HG03457 (cell line): Measurements from ENCODE around the gene GPLD1.

Source experiments
- ATAC-seq: cut with Tn5 transposase; IDR thresholded peaks from one replicate; pipeline ENCODE4 v1.9.1; 2021; ENCODE audit warnings: moderate number of reproducible peaks; ENCODE audit not compliant: unreplicated experiment

The GPLD1 gene

DNA sequence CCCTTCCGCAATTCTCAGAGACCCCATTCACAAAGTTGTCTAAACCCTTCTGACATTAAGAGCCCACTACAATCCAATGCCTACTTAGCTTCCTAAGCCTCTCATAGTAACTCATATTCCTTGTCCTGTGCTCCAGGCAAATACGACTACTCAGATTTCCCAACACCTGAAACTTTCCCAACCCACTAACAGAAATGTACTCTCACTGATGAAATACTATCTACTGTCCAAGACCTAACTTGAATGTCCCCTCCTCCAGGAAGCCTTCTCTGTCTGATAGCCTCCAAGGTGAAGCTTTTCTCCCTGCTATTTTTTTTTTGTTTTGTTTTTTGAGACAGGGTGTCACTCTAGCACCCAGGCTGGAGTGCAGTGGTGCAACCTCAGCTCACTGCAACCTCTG lies 30.4 kb downstream of the GPLD1 start:
- ATAC-seq, result no peak

DNA sequence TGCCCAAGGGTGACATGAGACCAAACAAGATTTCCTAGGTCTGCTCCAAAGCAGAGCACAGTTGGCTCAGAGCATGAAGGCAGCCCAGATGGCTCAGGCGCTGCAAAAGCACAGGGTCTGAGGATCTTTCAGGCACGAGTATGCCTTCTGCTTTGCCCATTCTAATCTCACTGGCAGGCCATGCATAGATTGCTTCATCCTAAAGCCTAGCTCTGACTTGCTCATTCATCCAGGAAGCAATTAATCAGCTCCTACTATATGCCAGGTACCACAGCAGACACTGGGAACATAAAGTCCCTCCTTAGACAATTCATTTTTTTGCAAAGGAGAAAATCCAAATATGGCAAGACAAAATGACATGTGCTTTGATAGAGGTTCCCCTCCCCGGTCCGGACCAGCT lies 31.2 kb downstream of the GPLD1 start:
- no peak for ATAC-seq

DNA sequence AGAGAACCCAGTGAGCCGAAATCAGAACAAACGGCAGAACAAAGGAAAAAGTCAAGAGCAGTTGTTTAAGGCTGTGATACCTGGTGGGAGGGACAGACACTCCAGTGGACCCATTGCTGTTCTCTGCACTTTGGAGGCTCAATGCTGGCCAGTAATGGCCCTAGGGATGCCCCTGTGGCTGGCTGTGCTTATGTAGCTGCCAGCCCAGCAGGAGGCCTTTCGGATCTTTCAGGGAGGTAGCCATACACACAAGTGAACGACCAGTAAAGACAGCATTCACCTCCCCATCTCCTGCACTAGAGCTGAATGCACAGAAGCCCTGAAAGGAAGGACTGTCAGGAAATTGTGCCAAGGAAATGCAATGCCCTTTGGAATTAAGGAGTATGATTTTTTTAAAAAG lies 34.3 kb downstream of the GPLD1 start:
- no peak for ATAC-seq

DNA sequence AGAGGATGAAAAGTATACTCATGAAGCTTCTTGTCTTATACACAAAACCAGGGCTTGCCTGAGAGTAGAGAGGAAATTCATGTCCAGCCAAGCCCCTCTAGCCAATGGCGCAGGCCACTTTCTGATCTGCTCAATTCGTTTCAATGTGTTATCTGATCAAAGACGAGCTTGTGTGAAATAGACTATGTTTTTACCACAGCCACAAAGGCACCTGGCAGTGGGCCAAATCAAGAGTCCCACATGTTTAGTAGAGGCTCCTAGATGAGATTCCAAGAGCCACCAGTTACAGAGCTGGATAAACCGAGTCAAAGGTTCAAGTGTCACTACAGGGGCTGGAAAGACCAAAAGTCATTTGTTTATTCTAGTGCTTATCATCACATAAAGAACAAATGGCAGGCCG lies 34.9 kb downstream of the GPLD1 start:
- ATAC-seq, result no peak

DNA sequence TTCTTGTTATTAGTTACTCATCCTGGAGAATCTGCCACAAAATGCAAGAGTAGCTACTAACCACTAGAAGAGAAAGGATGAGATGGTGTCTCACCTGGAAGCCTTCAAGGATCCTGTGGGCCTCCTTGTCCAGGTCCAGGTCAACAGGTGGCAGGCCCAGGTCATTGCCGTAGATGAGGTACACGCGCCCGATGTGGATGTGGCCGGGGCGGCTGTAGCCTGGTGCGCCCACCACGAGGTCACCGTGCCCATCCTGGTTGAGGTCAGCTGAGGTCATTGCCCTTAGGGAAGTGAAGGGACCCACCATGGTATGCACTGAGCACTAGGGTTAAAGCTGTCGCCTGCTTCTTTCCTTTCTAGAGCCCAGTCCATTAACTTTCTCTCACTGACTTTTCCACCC lies 35.5 kb downstream of the GPLD1 start:
- ATAC-seq, result no peak

DNA sequence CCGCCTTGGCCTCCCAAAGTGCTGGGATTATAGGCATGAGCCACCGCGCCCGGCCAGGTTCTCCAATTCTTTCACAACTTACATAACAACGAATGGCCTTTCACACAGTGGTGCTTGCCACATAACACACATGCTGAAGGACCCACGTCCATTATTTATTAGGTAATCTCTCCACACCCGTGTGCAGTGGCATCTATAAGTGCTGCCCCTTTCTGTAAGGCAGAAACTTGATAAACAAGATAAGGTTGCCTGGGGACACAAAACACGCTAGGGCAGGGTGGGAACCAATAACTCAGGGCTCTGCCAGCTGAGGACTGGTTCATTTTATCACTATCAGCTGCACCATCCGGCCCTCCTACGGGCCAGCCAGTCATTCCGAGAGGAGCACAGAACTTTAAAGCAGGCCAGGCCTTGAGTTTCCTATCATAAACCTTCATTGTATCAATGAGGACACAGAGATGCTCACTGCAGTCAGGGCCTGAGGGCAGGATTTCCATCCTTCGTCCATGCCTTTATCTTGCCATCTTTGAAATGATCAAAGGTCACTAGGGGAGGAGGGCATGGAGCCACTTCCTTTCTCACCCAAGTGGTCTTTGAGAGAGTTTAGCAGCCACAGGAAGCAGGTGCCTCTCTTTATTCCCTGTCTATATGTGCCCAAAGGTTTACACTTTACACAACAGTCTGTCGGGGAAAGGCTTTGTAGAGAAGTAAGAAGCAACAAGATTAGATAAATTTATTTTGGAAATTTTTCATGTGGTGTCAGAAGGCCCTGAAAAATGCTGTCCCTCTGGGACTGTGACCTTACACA lies 37.6 kb downstream of the GPLD1 start:
- ATAC-seq, result no peak

DNA sequence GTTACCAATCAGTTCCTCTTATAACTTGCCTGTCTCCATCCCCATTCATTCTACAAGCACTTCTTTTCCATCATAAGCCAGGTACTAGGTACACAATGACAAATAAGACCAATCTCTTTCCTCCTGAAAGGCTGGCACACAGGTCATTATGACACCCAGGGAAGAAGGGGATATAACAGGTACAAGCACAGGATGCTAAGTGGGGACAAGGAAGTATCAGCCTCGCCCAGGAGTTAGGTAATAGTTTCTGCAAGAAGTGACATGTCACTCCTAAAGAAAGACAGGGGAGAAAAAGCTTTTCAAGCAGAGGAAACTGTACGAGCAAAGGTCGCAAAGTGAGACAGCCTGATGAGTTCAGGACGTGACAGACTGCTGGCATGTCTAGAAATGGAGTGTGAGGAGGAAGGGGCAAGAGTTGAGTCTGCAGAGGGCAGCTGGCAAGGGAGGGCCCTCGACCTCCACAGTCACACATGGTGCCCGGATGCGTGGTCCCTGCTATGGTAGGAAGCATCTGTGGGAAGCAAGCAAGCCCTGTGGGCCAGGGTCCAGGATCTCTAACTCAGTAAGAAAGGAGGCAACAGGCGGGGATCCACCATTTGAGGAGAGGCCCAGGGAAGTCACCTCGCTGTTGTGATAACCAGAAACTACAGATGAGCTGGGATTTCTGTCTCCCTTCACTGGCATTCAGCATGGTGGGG lies 40.4 kb downstream of the GPLD1 start:
- no peak for ATAC-seq

DNA sequence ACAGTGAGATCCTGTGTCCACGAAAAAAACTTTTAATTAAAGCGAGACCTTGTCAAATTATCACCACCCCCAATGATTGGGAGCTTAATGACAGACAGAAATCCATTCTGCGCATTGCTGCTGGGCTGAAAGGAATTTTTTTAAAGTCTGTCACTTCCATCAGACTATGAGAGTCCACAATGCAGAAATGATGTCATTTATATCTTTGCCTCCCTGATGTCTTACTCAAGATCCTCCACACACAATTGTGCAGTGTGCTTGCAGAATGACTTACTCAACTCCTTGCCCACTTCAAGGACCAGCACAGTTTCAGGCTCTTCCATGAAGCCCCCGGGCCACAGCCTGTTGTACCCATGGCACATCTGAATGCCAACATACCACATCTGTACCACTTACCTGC lies 41.0 kb downstream of the GPLD1 start:
- no peak for ATAC-seq

DNA sequence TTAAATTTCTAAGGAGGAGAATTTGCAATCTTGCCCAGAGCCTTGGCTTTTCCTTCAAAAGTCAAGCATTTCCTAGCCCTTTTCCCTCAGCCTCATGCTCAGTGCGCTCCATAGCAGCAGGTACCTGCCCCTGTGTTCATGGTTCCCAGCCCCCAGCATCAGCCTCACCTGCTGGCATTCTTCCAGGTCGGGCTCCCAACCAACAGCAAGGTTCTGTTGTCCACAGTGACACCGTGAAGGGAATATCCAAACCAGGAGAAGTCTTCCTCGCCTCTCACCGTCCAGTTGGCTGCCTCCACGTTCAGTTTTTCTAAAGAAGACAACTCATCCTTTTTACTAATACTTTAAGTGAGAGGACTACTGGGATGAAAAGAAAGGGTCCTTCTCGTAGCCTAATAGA lies 42.7 kb downstream of the GPLD1 start:
- ATAC-seq, result no peak

DNA sequence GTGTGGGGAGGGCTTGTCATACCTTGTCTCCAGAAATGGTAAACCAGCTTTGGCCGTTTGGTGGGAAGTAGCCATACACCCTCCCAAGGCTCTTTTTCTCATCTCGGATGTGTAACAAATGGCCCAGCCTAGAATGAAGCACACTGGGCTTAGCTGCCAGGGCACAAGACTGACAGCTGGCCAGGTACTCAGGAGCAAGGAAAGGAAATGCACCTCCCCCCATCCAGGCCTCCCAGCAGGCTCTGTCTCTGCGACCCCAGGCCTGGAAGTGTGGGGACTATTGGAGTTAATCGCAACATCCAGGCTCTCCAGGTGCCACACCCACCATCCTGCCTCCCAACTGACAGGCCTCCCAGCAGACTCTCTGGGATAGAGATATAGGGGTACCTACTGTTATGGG lies 43.7 kb downstream of the GPLD1 start:
- ATAC-seq, result no peak

DNA sequence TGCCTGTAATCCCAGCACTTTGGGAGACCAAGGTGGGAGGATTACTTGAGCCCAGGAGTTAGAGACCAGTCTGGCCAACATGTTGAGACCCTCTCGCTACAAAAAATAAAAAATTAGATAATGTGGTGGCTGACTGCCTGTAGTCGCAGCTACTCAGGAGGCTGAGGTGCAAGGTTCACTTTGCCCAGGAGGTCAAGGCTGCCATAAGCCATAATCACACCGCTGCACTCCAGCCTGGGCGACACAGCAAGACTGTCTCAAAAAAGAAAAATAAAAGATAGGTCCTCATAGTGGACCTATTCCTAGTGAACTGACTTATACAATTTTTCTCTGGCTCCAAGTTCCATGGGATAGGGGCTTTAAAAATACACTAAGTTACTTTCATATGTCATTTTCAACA lies 44.8 kb downstream of the GPLD1 start:
- ATAC-seq, result no peak

DNA sequence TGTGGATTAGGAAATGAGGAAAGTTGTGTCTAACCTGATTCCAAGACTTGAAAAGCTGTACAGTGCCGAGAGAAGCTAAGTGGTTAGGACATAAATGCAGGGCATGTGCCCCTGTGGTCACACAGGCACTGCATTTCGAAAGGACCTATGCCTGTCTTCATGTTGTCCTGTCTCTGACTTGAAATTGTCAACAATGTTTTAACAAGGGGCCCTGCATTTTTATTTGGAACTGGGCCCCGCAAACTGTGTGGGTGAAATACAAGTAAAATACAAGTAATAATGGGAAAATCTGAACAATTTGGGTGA lies 47.8 kb downstream of the GPLD1 start:
- no peak for ATAC-seq

DNA sequence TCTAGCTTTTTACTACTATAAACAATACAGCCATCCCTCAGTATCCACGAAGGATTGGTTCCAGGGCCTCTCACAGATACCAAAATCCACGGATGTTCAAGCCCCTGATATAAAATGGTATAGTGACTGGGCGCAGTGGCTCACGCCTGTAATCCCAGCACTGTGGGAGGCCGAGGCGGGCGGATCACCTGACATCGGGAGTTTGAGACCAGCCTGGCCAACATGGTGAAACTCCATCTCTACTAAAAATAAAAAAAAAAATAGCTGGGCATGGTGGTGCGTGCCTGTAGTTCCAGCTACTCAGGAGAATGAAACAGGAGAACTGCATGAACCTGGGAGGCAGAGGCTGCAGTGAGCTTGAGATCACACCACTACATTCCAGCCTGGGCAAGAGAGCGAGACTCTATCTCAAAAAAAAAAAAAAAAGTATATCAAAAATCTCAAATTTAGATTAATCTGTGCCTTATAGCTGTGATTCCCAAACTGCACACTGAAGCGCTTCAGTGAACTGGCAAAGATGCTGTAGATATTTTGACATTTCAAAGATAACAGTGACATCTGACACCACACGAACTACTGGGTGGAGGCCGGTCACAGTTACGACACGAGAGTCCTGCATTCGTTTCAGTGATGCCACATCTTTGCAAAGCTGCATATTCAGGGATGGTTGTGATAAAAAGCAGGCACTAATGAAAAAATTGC lies 48.3 kb downstream of the GPLD1 start:
- no peak for ATAC-seq

DNA sequence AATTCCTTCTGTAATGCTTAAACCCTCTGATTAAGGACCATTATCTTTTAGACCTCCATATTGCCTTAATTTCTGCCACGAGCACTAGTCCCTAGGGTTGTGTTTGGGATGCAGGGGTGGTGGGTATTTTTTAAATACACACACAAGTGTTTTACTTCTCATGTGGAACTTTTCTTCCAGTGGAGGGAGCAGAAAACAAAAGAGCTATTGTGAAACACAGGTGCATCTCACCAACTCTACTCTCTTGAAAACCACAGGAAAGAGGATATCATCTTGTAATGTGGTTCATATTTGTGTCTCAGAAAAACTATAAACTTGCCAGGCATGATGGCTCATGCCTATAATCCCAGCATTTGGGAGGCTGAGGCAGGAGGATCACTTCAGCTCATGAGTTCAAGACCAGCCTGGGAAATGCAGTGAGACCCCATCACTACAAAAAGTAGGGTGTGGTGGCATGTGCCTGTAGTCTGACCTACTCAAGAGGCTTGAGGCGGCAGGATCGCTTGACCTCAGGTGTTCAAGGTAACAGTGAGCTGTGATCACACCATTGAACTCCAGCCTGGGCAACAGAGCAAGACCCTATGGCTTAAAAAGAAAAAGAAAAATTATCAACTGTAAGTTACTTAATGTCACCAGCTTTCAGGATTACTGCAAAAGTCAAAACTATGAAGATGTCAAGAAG lies 49.4 kb downstream of the GPLD1 start:
- ATAC-seq, result no peak

DNA sequence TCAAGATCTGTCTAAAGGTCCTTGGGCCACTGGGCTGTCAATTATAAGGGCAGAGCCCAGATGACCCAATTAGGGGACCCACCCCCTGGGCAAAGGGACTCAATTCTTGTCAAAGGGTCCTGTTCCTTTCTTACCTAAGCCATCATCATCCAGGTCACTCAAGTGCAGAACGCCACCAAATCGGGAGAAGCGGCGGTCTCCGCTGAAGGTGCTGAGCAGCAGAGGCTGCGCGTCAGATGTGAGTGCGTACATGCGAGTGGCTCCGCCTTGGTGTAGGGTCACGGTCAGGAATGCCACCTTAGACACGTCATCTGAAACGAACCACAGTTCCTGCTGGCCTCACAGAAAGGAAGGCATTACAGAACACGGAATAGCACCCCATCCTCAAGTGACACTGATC lies 52.4 kb downstream of the GPLD1 start:
- no peak for ATAC-seq

DNA sequence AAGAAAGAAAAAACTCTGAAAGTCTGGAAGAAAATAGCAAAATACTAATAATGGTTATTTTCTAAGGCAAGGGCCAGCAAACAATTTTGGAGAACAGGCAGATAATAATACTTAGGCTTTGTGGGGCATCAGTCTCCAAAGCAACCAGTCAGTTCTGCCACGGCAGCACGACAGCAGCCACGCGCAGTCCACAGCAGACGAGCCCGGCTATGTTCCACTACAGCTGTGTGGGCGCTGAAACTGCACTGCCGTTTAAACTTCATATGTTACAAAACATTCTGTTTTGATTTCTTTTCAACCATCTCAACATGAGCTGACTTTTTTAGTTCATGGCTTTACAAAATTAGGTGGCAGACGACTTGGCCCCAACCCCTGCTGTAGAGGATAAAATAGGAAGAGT lies 56.8 kb downstream of the GPLD1 start:
- no peak for ATAC-seq

DNA sequence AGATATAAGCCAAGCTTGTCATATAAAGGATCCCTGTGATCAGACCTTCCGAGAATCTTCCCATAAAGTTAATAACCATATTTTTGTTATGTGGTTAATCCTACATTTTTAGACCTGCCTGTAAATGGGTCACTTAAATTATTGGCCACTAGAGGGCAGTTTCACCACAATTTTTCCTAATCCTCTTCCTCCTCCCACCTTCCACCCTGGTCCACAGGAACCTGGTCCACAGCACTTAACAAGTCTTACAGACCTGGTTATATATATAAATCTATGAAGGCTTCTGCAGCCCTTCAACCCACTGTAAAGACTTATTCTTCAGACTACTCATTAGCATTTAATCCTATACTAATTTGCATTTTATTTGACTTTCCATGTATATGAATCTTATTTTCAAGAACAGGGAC lies 58.3 kb downstream of the GPLD1 start:
- no peak for ATAC-seq

DNA sequence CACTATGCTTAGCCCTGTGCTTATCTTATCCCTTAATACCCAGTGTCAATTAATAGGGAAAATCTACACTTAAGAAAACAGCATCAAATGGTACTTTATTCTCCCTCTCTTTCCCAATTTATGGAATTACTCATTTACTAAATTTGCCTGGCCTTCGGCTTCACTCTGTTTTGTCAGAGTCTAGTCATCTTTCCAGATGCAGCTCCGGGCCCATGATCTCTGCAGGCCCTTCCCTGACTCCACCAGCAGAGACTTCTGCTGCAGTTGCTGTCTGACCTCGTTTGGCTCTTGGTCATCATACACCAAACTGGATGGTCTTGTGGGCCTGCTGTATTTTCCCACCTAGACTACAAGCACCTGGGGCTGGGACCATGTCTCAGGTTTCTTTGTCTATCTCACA lies 59.3 kb downstream of the GPLD1 start:
- ATAC-seq, result no peak

DNA sequence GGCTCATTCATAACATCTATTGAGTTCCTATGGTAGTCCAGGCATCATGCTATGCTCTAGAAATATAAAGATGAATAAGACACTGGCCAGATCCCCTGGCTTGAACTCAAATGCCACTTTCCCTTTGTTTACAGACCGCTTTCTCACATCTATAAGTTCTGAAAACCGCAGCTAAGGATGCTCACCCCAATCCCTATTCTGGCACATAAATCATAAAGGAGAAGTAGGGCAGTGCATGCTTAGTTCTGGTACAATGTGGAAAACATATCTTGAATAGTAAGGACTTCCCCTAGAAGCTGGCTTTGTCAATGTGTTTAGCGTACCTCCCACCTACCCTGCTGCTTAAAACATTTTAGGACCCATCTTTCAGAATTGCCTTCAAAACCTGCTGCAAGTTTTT lies 60.2 kb downstream of the GPLD1 start:
- no peak for ATAC-seq

DNA sequence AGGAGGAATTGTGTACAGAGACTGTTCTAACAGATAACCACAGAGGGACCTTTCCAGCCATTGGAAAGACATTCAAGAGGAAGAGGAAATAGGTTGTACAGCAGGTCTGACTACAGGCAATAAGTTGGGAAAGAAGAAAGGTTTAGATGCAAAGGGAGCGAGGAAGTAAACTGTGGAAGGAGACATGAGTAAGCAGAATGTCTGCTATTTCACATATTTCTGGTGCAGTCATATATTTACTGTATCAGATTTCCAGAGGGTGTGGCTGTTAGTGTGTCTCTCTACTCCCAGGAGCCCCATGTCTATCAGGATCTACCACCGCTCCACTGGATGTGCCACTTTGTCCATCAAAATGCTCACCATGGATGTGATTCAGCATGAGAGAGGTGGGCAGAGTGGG lies 60.8 kb downstream of the GPLD1 start:
- no peak for ATAC-seq

DNA sequence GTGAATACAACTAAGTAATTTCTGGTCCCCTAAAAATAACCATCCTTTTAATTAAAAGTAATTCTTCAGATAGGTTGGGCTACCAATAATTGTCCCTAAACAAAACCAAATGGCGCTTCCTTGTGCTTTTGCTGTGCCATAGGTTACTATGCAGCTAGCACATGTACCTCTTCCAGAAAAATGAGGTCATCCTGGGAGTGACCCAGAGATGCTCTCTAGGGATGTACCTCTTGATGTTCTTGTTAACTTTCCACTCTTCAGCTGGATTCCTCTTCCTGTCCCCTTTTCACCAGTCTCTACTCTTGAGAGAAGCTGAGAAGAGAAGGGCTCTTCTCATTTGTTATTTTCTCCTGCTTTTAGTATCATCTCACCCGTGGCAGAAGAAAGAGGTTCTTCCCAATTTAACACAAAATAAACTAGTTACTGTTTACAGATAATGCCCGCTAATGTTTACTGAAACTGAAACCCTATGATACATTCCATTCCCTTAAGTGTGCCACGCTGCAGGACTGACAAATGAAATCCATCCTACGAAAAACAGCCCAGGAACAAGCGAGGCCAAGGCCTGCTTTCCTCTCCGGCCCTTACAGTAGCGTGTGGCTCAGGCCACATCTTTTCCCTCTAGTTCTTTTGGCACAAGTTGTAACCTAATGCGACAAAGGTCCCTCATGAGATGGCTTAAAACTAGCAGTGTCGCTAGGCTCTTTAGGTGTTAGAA lies 62.5 kb downstream of the GPLD1 start:
- ATAC-seq, result no peak
